GM12801 (cell line): ENCODE results near the gene YKT6.

ENCODE experiments used
- CTCF ChIP-seq: IDR thresholded peaks from one replicate; pipeline ENCODE4 v1.5.1; 2011; ENCODE audit warnings: control low read depth; ENCODE audit not compliant: insufficient read length; ENCODE audit errors: extremely low read depth

The YKT6 gene

GRCh38 chr7:44235582-44236332 is 35.0 kb downstream of the YKT6 start:
- no peak for TF ChIP-seq CTCF

GRCh38 chr7:44236333-44236728 is 35.6 kb downstream of the YKT6 start:
- TF ChIP-seq CTCF: no peak

GRCh38 chr7:44237696-44238095 is 36.9 kb downstream of the YKT6 start:
- no peak for TF ChIP-seq CTCF

- TF ChIP-seq CTCF: no peak
Measured at GRCh38 chr7:44238116-44238695, 37.4 kb downstream of the YKT6 start.

GRCh38 chr7:44239361-44239760 is 38.6 kb downstream of the YKT6 start:
- TF ChIP-seq CTCF: no peak

- TF ChIP-seq CTCF: no peak
Measured at GRCh38 chr7:44240376-44240775, 39.6 kb downstream of the YKT6 start.

GRCh38 chr7:44240983-44241510 is 40.3 kb downstream of the YKT6 start:
- no peak for TF ChIP-seq CTCF
